Activated naive CD4-positive, alpha-beta T cell treated with anti-CD3 and anti-CD28 coated beads for 36 hours (primary cell): ENCODE data around the gene ADAMTS9. TPM values are rescaled to one million over a fixed set of nuclear protein-coding genes. Genes with fewer than 3 reads are reported as not detected.

Experiments used
- CTCF ChIA-PET: fragments of 350-600 bp; sonication (Branson Sonifier 250); formaldehyde crosslinking; loops from one replicate; lab custom pipeline; 2021; ENCODE audit warnings: antibody characterized with exemption; lab: Charles Lee
- DNase-seq: peaks from one replicate; pipeline ENCODE4 v3.0.0-alpha.2; 2020
- H3K27ac Mint-ChIP-seq: one replicate; pipeline ENCODE4 v1.8.0; 2021; ENCODE audit warnings: mild to moderate bottlenecking, mixed read lengths
- H3K27me3 Mint-ChIP-seq: one replicate; pipeline ENCODE4 v1.8.0; 2021; ENCODE audit warnings: low read depth, mixed read lengths
- H3K36me3 Mint-ChIP-seq: one replicate; pipeline ENCODE4 v1.8.0; 2021; ENCODE audit warnings: low read depth, mixed read lengths
- H3K4me1 Mint-ChIP-seq: one replicate; pipeline ENCODE4 v1.8.0; 2021; ENCODE audit warnings: low read depth, mixed read lengths
- H3K4me3 Mint-ChIP-seq: one replicate; pipeline ENCODE4 v1.8.0; 2021; ENCODE audit warnings: mild to moderate bottlenecking, moderate library complexity, mixed read lengths
- H3K9me3 Mint-ChIP-seq: one replicate; pipeline ENCODE4 v1.8.0; 2021; ENCODE audit warnings: mixed read lengths
- intact Hi-C: fragments of 100-400 bp; cut with micrococcal nuclease; formaldehyde crosslinking; loops from one replicate; pipeline ENCODE4 v1.15.1; 2023
- total RNA-seq, 2 experiments: library from RNA; stranded (reverse); gene quantifications; one replicate each; pipeline ENCODE4 v1.2.3, GENCODE V29; 2021

The ADAMTS9 gene
- total RNA-seq, 2 experiments from 2014 or later = not detected

GRCh38 chr3:64645243-64645642, 42.6 kb downstream of the ADAMTS9 start:
- CTCF ChIA-PET = no interaction called here
- no peaks in the 10 kb centered on the region for H3K36me3 Mint-ChIP-seq
- H3K27ac Mint-ChIP-seq = no peak overlapping the region
- no peaks in the 10 kb centered on the region for H3K27me3 Mint-ChIP-seq
- H3K9me3 Mint-ChIP-seq = no peaks in the 10 kb centered on the region
- no peak for DNase-seq
- intact Hi-C loops = no loop called here
- H3K4me3 Mint-ChIP-seq = no peak overlapping the region
- H3K4me1 Mint-ChIP-seq = no peaks in the 10 kb centered on the region

- no peaks in the 10 kb centered on the region for H3K36me3 Mint-ChIP-seq
- H3K27ac Mint-ChIP-seq = no peak overlapping the region
- intact Hi-C loops = no loop called here
- no peak for DNase-seq
- no peaks in the 10 kb centered on the region for H3K27me3 Mint-ChIP-seq
- H3K9me3 Mint-ChIP-seq = no peaks in the 10 kb centered on the region
- CTCF ChIA-PET = no interaction called here
- no peaks in the 10 kb centered on the region for H3K4me1 Mint-ChIP-seq
- H3K4me3 Mint-ChIP-seq = no peak overlapping the region
These were observed 43.3 kb downstream of the ADAMTS9 start for GRCh38 chr3:64644483-64644882.

GRCh38 chr3:64642327-64643151, 45.3 kb downstream of the ADAMTS9 start:
- intact Hi-C loops = no loop called here
- Mint-ChIP-seq H3K36me3 (no peaks in the 10 kb centered on the region), H3K9me3 (no peaks in the 10 kb centered on the region), H3K4me3 (no peak overlapping the region), H3K27ac (no peak overlapping the region), H3K27me3 (peaks cover 3% of the 10 kb centered on the region), H3K4me1 (no peaks in the 10 kb centered on the region)
- CTCF ChIA-PET = no interaction called here
- no peak for DNase-seq

- CTCF ChIA-PET = no interaction called here
- no peaks in the 10 kb centered on the region for H3K9me3 Mint-ChIP-seq
- H3K36me3 Mint-ChIP-seq = no peaks in the 10 kb centered on the region
- H3K27ac Mint-ChIP-seq = no peak overlapping the region
- no peaks in the 10 kb centered on the region for H3K4me1 Mint-ChIP-seq
- H3K4me3 Mint-ChIP-seq = no peak overlapping the region
- intact Hi-C loops = no loop called here
- H3K27me3 Mint-ChIP-seq = peaks cover 3% of the 10 kb centered on the region
- no peak for DNase-seq
These were observed 48.8 kb downstream of the ADAMTS9 start for GRCh38 chr3:64638981-64639481.

GRCh38 chr3:64638511-64638910, 49.3 kb downstream of the ADAMTS9 start:
- Mint-ChIP-seq H3K27ac (no peak overlapping the region), H3K4me1 (no peaks in the 10 kb centered on the region), H3K27me3 (peaks cover 3% of the 10 kb centered on the region), H3K9me3 (no peaks in the 10 kb centered on the region), H3K36me3 (no peaks in the 10 kb centered on the region), H3K4me3 (no peak overlapping the region)
- CTCF ChIA-PET = no interaction called here
- no peak for DNase-seq
- intact Hi-C loops = no loop called here

- Mint-ChIP-seq H3K27ac (no peak overlapping the region), H3K4me1 (no peaks in the 10 kb centered on the region), H3K27me3 (peaks cover 3% of the 10 kb centered on the region), H3K9me3 (no peaks in the 10 kb centered on the region), H3K4me3 (no peak overlapping the region), H3K36me3 (no peaks in the 10 kb centered on the region)
- intact Hi-C loops = no loop called here
- no peak for DNase-seq
- CTCF ChIA-PET = no interaction called here
These were observed 53.4 kb downstream of the ADAMTS9 start for GRCh38 chr3:64634417-64634816.

- Mint-ChIP-seq H3K4me1 (no peaks in the 10 kb centered on the region), H3K36me3 (no peaks in the 10 kb centered on the region), H3K9me3 (peaks cover 2% of the 10 kb centered on the region), H3K4me3 (no peak overlapping the region), H3K27me3 (no peaks in the 10 kb centered on the region), H3K27ac (no peak overlapping the region)
- DNase-seq = no peak
- intact Hi-C loops = no loop called here
- CTCF ChIA-PET = interaction anchor here (0.6 kb wide), 1 partner anchor 1164 kb away, joined by 5 read pairs; no protein-coding TSS in a partner anchor
These were observed 55.8 kb downstream of the ADAMTS9 start for GRCh38 chr3:64631951-64632350.

- Mint-ChIP-seq H3K4me3 (no peak overlapping the region), H3K36me3 (no peaks in the 10 kb centered on the region), H3K27ac (no peak overlapping the region), H3K4me1 (no peaks in the 10 kb centered on the region), H3K9me3 (peaks cover 2% of the 10 kb centered on the region), H3K27me3 (no peaks in the 10 kb centered on the region)
- DNase-seq = no peak
- intact Hi-C loops = no loop called here
- CTCF ChIA-PET = no interaction called here
These were observed 60.1 kb downstream of the ADAMTS9 start for GRCh38 chr3:64627471-64628321.

GRCh38 chr3:64627042-64627441, 60.8 kb downstream of the ADAMTS9 start:
- Mint-ChIP-seq H3K27ac (no peak overlapping the region), H3K4me1 (no peaks in the 10 kb centered on the region), H3K36me3 (peaks cover 2% of the 10 kb centered on the region), H3K4me3 (no peak overlapping the region), H3K27me3 (no peaks in the 10 kb centered on the region), H3K9me3 (peaks cover 2% of the 10 kb centered on the region)
- no peak for DNase-seq
- intact Hi-C loops = no loop called here
- CTCF ChIA-PET = no interaction called here

- H3K4me1 Mint-ChIP-seq = no peaks in the 10 kb centered on the region
- CTCF ChIA-PET = no interaction called here
- no peak overlapping the region for H3K4me3 Mint-ChIP-seq
- H3K27me3 Mint-ChIP-seq = no peaks in the 10 kb centered on the region
- intact Hi-C loops = no loop called here
- peaks cover 2% of the 10 kb centered on the region for H3K9me3 Mint-ChIP-seq
- peaks cover 2% of the 10 kb centered on the region for H3K36me3 Mint-ChIP-seq
- DNase-seq = no peak
- no peak overlapping the region for H3K27ac Mint-ChIP-seq
These were observed 62.4 kb downstream of the ADAMTS9 start for GRCh38 chr3:64625381-64625780.

- CTCF ChIA-PET = no interaction called here
- no peak for DNase-seq
- H3K27ac Mint-ChIP-seq = no peak overlapping the region
- no peak overlapping the region for H3K4me3 Mint-ChIP-seq
- intact Hi-C loops = no loop called here
- peaks cover 2% of the 10 kb centered on the region for H3K9me3 Mint-ChIP-seq
- no peaks in the 10 kb centered on the region for H3K4me1 Mint-ChIP-seq
- no peaks in the 10 kb centered on the region for H3K27me3 Mint-ChIP-seq
- H3K36me3 Mint-ChIP-seq = peaks cover 2% of the 10 kb centered on the region
These were observed 64.7 kb downstream of the ADAMTS9 start for GRCh38 chr3:64623125-64623524.

- intact Hi-C loops = no loop called here
- no peak overlapping the region for H3K27ac Mint-ChIP-seq
- CTCF ChIA-PET = no interaction called here
- H3K9me3 Mint-ChIP-seq = no peaks in the 10 kb centered on the region
- no peak for DNase-seq
- H3K27me3 Mint-ChIP-seq = no peaks in the 10 kb centered on the region
- peaks cover 2% of the 10 kb centered on the region for H3K36me3 Mint-ChIP-seq
- no peak overlapping the region for H3K4me3 Mint-ChIP-seq
- no peaks in the 10 kb centered on the region for H3K4me1 Mint-ChIP-seq
These were observed 65.9 kb downstream of the ADAMTS9 start for GRCh38 chr3:64621726-64622395.
